Lower leg skin (tissue), 3 donors: ENCODE results near the gene ARID1B.

Experiments used
- POLR2A ChIP-seq, 2 donors: fragments of 450-650 bp; IDR thresholded peaks; one replicate each; pipeline ENCODE4 v1.6.1; 2016 to 2017; ENCODE audit warnings: antibody characterized with exemption in 2 of 2, mild to moderate bottlenecking in 1 of 2, moderate library complexity in 1 of 2
- TF ChIP-seq, protein P1 (sequence below), 3 donors: fragments of 450-650 bp; IDR thresholded peaks; one replicate each; pipeline ENCODE4 v1.5.1; 2016; ENCODE audit warnings: antibody characterized with exemption in 3 of 3, mild to moderate bottlenecking in 3 of 3, moderate library complexity in 2 of 3

DNA sequence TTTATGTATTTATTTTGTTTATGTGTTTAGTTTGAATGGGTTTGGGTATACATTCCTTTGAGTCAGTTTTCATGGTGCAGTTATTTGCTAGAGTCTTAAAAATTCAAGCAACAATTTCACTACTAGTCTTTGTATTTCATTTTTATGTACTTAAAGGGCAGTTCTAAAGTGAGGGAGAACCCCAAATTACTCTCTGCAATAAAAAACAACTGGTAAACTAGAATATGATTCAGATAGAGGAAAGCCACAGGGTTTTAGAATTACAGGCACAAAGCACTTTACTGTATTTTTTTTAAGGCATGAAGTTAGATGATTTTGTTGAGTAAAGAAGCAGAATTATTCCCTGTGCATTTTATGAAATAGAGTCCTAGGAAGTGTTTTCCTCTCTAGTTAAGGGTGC is 183.3 kb downstream of the ARID1B start:
- TF ChIP-seq, protein P1, sequence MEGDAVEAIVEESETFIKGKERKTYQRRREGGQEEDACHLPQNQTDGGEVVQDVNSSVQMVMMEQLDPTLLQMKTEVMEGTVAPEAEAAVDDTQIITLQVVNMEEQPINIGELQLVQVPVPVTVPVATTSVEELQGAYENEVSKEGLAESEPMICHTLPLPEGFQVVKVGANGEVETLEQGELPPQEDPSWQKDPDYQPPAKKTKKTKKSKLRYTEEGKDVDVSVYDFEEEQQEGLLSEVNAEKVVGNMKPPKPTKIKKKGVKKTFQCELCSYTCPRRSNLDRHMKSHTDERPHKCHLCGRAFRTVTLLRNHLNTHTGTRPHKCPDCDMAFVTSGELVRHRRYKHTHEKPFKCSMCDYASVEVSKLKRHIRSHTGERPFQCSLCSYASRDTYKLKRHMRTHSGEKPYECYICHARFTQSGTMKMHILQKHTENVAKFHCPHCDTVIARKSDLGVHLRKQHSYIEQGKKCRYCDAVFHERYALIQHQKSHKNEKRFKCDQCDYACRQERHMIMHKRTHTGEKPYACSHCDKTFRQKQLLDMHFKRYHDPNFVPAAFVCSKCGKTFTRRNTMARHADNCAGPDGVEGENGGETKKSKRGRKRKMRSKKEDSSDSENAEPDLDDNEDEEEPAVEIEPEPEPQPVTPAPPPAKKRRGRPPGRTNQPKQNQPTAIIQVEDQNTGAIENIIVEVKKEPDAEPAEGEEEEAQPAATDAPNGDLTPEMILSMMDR (IDR thresholded peaks at IDR 0.05): no peak
- no peak for TF ChIP-seq POLR2A (IDR thresholded peaks at IDR 0.05)
